ENCODE data around the gene PNPLA5.

DNA sequence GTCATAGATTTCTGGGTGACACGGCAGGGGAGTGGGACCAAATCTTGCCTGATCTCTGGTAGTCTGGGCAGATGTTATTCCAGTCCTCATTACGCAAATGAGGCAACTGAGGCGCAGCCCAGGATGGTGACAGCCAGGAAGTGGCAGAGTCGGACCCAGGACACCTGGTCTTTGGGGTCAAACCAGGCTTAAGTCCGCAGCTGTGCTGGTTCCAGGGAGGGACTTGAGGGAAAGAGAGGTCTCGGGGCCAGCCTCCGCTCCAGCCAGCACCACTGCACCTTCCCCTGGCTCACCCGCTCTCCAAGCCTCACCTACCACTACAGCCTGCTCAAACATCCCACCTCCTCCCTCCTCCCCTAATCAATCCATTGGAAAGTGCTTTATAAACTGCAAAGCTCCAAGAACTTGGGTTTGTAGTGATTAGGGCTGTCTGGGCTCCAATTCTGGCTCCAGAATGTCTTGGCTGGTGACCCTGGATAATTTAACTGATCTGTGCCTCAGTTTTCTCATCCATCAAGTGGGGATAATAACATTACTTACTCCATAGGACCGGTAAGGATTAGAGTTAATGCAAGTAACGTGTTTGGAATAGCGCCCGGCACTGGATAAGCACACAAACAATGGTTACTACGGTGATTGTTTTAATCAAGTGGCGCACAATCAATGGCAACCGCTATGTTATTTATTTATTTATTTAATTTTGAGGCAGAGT, 526 bp upstream of the PNPLA5 start:
- no peak for TF ChIP-seq EZH2 (IDR thresholded peaks at IDR 0.05; ENCODE audit: low read depth)
- TF ChIP-seq, protein P1, sequence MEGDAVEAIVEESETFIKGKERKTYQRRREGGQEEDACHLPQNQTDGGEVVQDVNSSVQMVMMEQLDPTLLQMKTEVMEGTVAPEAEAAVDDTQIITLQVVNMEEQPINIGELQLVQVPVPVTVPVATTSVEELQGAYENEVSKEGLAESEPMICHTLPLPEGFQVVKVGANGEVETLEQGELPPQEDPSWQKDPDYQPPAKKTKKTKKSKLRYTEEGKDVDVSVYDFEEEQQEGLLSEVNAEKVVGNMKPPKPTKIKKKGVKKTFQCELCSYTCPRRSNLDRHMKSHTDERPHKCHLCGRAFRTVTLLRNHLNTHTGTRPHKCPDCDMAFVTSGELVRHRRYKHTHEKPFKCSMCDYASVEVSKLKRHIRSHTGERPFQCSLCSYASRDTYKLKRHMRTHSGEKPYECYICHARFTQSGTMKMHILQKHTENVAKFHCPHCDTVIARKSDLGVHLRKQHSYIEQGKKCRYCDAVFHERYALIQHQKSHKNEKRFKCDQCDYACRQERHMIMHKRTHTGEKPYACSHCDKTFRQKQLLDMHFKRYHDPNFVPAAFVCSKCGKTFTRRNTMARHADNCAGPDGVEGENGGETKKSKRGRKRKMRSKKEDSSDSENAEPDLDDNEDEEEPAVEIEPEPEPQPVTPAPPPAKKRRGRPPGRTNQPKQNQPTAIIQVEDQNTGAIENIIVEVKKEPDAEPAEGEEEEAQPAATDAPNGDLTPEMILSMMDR (conservative IDR thresholded peaks at IDR 0.05) = no peak
